CD4-positive, alpha-beta T cell treated with Interleukin-17A for 4 hours (primary cell): ENCODE results near the gene ARMC7.
"Not testable (repeated sequence)": the region's sequence is repeated elsewhere in the genome, so short reads cannot be mapped to it uniquely, and the experiment has no call there.

Experiments used
- DNase-seq: peaks from one replicate; pipeline ENCODE4 v3.0.0-alpha.2; 2020; ENCODE audit warnings: mixed read lengths

Gene ARMC7

DNA sequence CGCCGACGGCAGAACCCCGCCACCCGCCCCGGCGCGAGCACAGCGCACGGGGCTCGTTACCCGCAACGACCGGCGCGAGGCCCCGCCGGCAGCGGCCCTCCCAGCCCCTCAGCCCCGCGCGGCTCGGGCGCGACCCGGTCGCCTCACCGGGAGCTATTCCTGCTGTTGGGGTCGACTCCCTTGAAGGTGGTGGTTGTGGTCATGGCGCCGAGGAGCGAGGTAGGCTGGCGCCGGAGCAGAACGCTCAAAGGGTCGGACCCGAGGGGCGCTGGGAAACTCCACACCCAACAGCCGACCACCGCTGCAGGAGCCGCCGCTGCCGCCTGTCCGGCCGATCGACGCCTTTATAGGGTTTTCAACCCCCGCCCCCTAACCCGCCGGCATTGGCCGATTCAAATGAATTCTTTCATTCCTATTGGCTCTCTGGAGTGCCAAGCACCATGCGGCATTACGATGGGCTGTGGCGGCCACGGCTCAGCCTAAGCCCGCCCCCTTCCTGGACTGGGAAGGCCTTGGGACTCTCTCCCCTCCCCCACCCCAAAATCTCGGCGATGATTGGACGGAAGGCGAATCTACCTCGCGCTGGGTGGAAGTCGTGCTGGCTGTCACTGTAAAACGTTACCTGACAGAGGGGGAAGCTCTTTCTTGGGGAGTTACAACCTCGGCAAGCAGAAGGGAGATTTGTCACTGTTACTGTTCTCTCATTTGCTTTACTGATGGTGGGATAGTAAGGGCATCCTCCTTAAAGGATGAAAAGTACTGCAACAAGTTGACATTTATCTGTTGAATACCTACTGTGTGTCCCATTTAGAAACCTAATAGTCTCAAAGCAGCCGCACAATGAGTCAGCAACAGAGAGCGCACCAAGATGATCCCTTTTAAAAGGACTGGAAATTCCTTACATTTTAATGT, 44.7 kb downstream of the ARMC7 start, which contains the start of gene JPT1:
Gene JPT1, minus strand, starts transcription at position 318 of the 912 bp plus-strand sequence. Its CDS starts 115 bp downstream, at position 203.
- DNase-seq: peak; percentile 99

DNA sequence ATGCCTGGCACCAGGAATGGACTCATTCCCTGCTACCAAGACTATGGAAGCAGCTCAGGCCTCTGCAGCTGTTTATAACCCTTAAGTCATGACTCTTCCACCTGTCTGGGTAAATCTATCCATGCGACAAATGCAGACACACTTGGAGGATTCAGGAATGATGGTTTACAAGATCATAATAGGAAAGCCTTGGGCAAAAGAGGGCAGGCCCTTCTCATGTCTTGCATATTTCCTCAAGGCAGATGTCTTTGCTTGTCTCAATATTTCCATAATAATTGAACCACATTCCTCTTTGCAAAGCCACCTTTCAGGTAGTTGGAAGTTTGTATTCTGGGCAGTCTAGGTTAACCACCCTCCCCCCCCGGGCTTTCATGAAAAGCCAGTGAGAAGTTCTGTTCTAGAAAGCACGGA, 45.4 kb downstream of the ARMC7 start:
- DNase-seq: no peak

DNA sequence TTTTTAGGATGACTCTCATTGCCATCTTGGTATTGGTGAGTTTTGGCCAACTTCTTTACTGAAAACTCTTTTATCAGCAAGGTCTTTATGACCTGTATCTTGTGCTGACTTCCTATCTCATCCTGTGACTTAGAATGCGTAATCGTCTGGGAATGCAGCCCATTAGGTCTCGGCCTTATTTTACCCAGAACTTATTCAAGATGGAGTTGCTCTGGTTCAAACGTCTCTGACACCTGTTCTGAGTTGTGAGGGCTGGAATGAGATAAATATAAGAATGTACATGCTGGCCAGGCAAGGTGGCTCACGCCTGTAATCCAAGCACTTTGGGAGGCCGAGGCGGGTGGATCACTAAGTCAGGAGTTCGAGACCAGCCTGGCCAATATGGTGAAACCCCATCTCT, 48.7 kb downstream of the ARMC7 start:
- DNase-seq: not testable (repeated sequence)

DNA sequence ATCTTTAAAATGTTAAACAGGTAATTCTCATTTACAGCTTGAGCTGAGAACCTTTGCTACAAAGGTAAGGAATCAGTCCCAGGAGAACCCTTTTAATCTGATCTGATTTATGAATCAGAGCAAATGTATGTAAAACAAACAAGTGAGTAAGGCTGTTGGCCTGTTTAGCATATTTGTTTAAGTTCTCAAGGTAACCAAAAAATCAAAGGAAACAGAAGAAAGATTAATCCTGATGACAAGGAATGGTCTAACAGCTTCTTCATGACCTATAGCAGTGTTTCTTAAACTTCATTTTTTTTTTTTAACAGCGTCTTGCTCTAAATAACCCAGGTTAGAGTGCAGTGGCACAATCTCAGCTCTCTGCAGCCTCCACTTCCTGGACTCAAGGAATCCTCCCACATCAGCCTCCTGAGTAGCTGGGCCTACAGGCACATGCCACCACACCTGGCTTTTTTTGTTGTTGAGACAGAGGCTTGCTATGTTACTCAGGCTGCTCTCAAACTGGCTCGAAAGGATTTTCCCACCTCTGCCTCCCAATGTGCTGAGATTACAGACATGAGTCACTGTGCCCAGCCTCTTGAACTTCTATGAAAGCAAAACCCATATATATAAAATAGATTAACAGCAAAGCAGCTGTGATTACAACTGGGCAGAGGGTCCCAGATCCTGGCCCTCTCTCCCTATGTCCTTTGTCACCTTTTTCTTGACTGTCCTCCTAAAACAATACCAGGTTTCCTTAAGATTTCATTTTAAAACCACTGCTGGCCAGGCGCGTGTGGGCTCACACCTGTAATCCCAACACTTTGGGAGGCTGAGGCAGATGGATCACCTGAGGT, 49.6 kb downstream of the ARMC7 start:
- DNase-seq: no peak

DNA sequence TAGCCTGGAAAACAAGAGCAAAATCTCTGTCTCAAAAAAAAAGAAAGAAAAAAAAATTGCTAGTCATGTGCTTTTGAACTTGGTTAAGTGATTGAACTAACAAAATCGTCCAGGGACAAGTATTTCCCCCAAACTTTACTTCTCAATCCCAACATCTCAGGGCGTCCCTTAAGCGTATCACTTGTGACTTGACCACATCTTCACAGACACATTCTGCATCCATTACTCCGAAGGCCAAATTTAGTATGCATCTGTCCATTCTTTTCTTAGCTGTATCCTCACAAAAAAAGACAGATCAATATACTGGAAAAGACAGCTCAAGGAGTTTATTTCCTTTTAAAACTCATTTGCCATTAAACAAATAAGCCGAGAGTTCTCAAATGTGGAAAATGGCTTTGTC, 50.4 kb downstream of the ARMC7 start:
- no peak for DNase-seq

DNA sequence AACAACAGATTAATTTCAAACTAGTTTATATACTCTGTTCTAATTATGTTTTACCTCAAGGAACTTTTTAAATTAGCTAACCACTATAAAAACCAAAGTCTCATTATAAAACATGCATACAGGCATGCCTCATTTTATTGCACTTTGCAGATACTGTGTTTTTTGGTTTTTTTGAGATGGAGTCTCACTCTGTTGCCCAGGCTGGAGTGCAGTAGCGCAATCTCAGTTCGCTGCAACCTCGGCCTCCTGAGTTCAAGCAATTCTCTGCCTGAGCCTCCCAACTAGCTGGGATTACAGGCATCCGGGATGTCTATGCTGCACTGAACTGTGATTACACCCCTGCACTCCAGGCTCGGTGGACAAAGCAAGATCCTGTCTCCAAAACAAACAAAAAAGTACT, 53.3 kb downstream of the ARMC7 start:
- no peak for DNase-seq

DNA sequence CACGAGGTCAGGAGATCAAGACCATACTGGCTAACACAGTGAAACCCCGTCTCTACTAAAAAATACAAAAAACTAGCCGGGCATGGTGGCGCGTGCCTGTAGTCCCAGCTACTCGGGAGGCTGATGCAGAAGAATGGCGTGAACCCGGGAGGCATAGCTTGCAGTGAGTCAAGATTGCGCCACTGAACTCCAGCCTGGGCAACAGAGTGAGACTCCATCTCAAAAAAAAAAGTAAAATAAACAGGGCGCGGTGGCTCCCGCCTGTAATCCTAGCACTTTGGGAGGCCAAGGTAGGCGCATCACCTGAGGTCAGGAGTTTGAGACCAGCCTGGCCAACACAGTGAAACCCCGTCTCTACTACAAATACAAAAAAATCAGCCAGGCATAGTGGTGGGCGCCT, 54.8 kb downstream of the ARMC7 start:
- not testable (repeated sequence) for DNase-seq

DNA sequence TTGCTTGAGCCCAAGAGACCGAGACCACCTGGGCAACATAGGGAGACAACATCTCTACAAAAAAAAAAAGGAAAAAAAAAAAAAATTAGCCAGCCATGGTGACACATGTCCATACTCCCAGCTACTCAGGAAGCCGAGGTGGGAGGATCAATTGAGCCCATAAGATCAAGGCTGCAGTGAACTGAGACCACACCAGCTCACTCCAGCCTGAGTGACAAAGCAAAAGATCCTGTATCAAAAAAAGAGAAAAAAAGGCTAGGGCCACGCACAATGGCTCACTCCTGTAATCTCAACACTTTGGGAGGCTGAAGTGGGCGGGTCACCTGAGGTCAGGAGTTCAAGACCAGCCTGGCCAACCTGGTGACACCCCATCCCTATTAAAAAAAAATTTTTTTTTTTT, 59.2 kb downstream of the ARMC7 start:
- no peak for DNase-seq

DNA sequence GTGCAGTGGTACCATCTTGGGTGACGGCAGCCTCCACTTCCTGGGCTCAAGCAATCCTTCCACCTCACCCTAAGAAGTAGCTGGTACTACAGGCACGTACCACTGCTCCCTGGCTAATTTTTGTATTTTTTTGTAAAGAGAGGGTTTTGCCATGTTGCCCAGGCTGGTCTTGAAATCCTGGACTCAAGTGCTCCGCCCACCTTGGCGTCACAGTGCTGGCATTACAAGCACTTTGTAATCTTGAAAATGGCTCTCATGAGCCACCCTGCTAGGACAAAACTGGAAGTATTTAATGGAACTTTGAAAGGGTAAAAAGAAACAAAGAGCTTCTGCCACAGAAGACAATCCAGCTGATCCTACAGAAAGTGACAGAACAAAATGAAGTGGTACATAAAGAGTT, 63.8 kb downstream of the ARMC7 start:
- no peak for DNase-seq

DNA sequence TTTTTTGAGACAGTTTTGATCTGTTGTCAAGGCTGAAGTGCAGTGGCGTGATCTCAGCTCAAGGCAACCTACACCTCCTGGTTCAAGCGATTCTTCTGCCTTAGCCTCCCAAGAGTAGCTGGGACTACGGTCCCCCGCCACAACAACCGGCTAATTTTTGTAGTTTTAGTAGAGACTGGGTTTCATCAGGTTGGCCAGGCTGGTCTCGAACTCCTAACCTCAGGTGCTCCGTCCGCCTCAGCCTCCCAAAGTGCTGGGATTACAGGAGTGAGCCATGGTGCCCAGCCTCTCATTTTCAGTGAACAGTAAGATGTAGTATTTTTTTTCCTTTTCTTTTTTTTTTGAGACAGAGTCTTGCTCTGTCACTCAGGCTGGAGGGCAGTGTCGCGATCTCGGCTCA, 65.2 kb downstream of the ARMC7 start:
- DNase-seq: no peak

DNA sequence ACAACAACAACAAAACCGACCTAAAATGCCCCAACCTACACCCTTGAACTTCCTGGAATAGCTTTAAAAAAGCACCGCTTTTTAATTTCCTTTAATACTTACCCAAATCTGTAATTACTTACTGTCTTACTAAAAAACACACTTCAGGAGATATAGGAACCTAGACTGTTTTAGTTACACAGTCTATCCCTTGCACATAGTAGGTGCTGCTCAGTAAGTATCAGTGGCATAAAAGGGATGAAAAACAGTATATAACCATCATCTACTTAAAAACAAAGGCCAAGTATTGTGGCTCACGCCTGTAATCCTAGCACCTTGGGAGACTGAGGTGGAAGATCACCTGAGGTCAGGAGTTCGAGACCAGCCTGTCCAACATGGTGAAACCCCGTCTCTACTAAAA, 66.9 kb downstream of the ARMC7 start:
- no peak for DNase-seq

DNA sequence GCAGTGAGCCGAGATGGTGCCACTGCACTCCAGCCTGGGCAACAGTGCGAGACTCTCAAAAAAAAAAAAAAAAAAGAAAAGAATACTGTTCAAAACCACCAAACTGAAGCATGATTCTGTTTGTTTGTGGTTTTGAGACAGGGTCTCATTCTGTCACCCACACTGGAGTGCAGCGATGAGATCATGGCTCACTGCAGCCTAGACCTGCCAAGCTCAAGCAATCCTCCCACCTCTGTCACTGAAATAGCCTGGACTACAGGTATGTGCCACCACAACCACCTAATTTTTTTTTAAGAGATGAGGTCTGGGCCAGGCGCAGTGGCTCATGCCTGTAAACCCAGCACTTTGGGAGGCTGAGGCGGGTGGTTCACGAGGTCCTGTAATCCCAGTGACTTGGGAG, 68.7 kb downstream of the ARMC7 start:
- DNase-seq: peak; percentile 5
